IMR-90 (cell line): ENCODE data around the gene RGS17. TPM values are rescaled to one million over a fixed set of nuclear protein-coding genes. Genes with fewer than 3 reads are reported as not detected.

Source experiments
- ATAC-seq: fragments of 200-7000 bp; cut with Tn5 transposase; 2 replicates; pipeline ENCODE4 v1.9.1; 2020; ENCODE audit warnings: low read depth, mild to moderate bottlenecking, moderate library complexity
- BruUV-seq: library from RNA; stranded (reverse); fragments of 400-500 nt; replicated peaks from 2 replicates; lab custom pipeline; 2021; lab: Mats Ljungman, UMichigan
- CTCF ChIA-PET: fragments of 300-600 bp; formaldehyde crosslinking; extraction: SDS; loops from one replicate; lab custom pipeline; 2021; ENCODE audit warnings: antibody characterized with exemption; lab: Yijun Ruan, JAX
- POLR2A ChIA-PET: fragments of 300-600 bp; sonication (Branson Sonifier 250); formaldehyde crosslinking; loops from one replicate; lab custom pipeline; 2022; ENCODE audit warnings: antibody characterized with exemption; ENCODE audit not compliant: unreplicated experiment; lab: Charles Lee
- DNase-seq: peaks from one replicate; pipeline ENCODE4 v3.0.0; 2013
- H2AFZ ChIP-seq: replicated peaks from 2 replicates; pipeline ENCODE3; 2013; ENCODE audit warnings: low read length, mild to moderate bottlenecking; ENCODE audit not compliant: poor library complexity
- H2AK5ac ChIP-seq: 2 replicates; pipeline ENCODE4 v1.6.1; 2013; ENCODE audit warnings: low read depth, low read length, inconsistent platforms
- H2AK9ac ChIP-seq: replicated peaks from 2 replicates; pipeline ENCODE3; 2013; ENCODE audit warnings: mild to moderate bottlenecking, low read depth, low read length, moderate library complexity; ENCODE audit not compliant: poor library complexity
- H2BK120ac ChIP-seq: 2 replicates; pipeline ENCODE4 v1.6.1; 2013; ENCODE audit warnings: low read depth, low read length, inconsistent platforms
- H2BK15ac ChIP-seq: 3 replicates; pipeline ENCODE4 v1.6.1; 2013; ENCODE audit warnings: low read depth, low read length, inconsistent platforms
- H2BK20ac ChIP-seq: 2 replicates; pipeline ENCODE4 v1.6.1; 2013; ENCODE audit warnings: low read depth, mild to moderate bottlenecking, inconsistent platforms, low read length, moderate library complexity
- H2BK5ac ChIP-seq: 2 replicates; pipeline ENCODE4 v1.6.1; 2013; ENCODE audit warnings: mild to moderate bottlenecking, low read depth, low read length, inconsistent platforms; ENCODE audit not compliant: poor library complexity, severe bottlenecking
- H3K14ac ChIP-seq: replicated peaks from 2 replicates; pipeline ENCODE4 v1.6.1; 2013; ENCODE audit warnings: low read depth, low read length, inconsistent platforms
- H3K18ac ChIP-seq: 2 replicates; pipeline ENCODE4 v1.6.1; 2013; ENCODE audit warnings: low read depth, low read length, control low read depth
- H3K23ac ChIP-seq: 2 replicates; pipeline ENCODE4 v1.6.1; 2013; ENCODE audit warnings: low read depth, low read length, inconsistent platforms
- H3K27ac ChIP-seq: 2 replicates; pipeline ENCODE4 v1.5.1; 2013; ENCODE audit warnings: mild to moderate bottlenecking, control low read depth, low read length; ENCODE audit not compliant: insufficient read depth
- H3K27me3 ChIP-seq: 2 replicates; pipeline ENCODE4 v1.6.1; 2013; ENCODE audit warnings: low read length; ENCODE audit not compliant: control insufficient read depth, insufficient read depth
- H3K36me3 ChIP-seq: 2 replicates; pipeline ENCODE4 v1.6.1; 2013; ENCODE audit warnings: low read length, mixed read lengths; ENCODE audit not compliant: control insufficient read depth, insufficient read depth
- H3K4ac ChIP-seq: 2 replicates; pipeline ENCODE4 v1.6.1; 2013; ENCODE audit warnings: low read depth, low read length, inconsistent platforms
- H3K4me1 ChIP-seq: 2 replicates; pipeline ENCODE4 v1.6.1; 2013; ENCODE audit warnings: low read length, mixed read lengths; ENCODE audit not compliant: control insufficient read depth, insufficient read depth
- H3K4me2 ChIP-seq: 2 replicates; pipeline ENCODE4 v1.6.1; 2013; ENCODE audit warnings: low read depth, mild to moderate bottlenecking, control low read depth, low read length, moderate library complexity
- H3K4me3 ChIP-seq: 2 replicates; pipeline ENCODE4 v1.5.1; 2013; ENCODE audit warnings: low read depth, mild to moderate bottlenecking, control low read depth, low read length, moderate library complexity; ENCODE audit not compliant: insufficient read depth
- H3K56ac ChIP-seq: 2 replicates; pipeline ENCODE4 v1.6.1; 2013; ENCODE audit warnings: low read length, inconsistent platforms; ENCODE audit not compliant: insufficient read depth; ENCODE audit errors: extremely low read depth
- H3K79me1 ChIP-seq, 2 experiments: 2 replicates each; pipeline ENCODE4 v1.6.1; 2013; ENCODE audit warnings: low read length in 2 of 2, inconsistent platforms in 1 of 2, low read depth in 1 of 2
- H3K9ac ChIP-seq: 2 replicates; pipeline ENCODE4 v1.6.1; 2013; ENCODE audit warnings: low read depth, low read length, control low read depth
- H3K9me1 ChIP-seq: 2 replicates; pipeline ENCODE4 v1.6.1; 2013; ENCODE audit warnings: low read length, inconsistent platforms; ENCODE audit not compliant: insufficient read depth
- H3K9me3 ChIP-seq: 2 replicates; pipeline ENCODE4 v1.6.1; 2013; ENCODE audit warnings: low read length; ENCODE audit not compliant: control insufficient read depth, insufficient read depth
- H4K20me1 ChIP-seq: 2 replicates; pipeline ENCODE4 v1.6.1; 2013; ENCODE audit warnings: low read length, inconsistent platforms; ENCODE audit not compliant: insufficient read depth
- H4K5ac ChIP-seq: 2 replicates; pipeline ENCODE4 v1.6.1; 2013; ENCODE audit warnings: mild to moderate bottlenecking, low read depth, low read length, control low read depth
- H4K8ac ChIP-seq, 2 experiments: 2 replicates each; pipeline ENCODE4 v1.6.1; 2013; ENCODE audit warnings: low read depth in 2 of 2, low read length in 2 of 2, control low read depth in 1 of 2, inconsistent platforms in 1 of 2
- H4K91ac ChIP-seq: 2 replicates; pipeline ENCODE4 v1.6.1; 2013; ENCODE audit warnings: low read depth, low read length, inconsistent platforms; ENCODE audit not compliant: insufficient read depth
- BHLHE40 ChIP-seq: fragments of 150-350 bp; IDR thresholded peaks from 2 replicates; pipeline ENCODE4 v1.6.1; 2016; ENCODE audit warnings: mild to moderate bottlenecking, low read depth, low read length
- CHD1 ChIP-seq: IDR thresholded peaks from 2 replicates; pipeline ENCODE4 v1.6.1; 2012; ENCODE audit warnings: low read depth, low read length, improper control_type of control experiment
- FOS ChIP-seq: fragments of 150-350 bp; IDR thresholded peaks from 2 replicates; pipeline ENCODE4 v1.6.1; 2016; ENCODE audit warnings: low read depth, low read length
- MAZ ChIP-seq: IDR thresholded peaks from 2 replicates; pipeline ENCODE4 v1.6.1; 2012; ENCODE audit warnings: low read depth, mild to moderate bottlenecking, low read length, improper control_type of control experiment, moderate library complexity, borderline replicate concordance
- MXI1 ChIP-seq: IDR thresholded peaks from 2 replicates; pipeline ENCODE4 v1.6.1; 2012; ENCODE audit warnings: low read depth, mild to moderate bottlenecking, low read length, moderate library complexity, borderline replicate concordance
- WGBS, 2 experiments: methylation state at CpG; one replicate each; pipeline versions ENCODE4 v1.1.5 to v1.1.7; 2013; ENCODE audit warnings: missing lambda C conversion rate in 2 of 2; ENCODE audit not compliant: insufficient read length in 1 of 2; ENCODE audit errors: extremely low coverage in 2 of 2; 5-methylcytosine and 5-hydroxymethylcytosine counted together
- dilution Hi-C: fragments of 300-500 bp; cut with HindIII; formaldehyde crosslinking; loops from one replicate; pipeline ENCODE4 v1.14.3; 2018; ENCODE audit warnings: low sequenced_read_pairs; ENCODE audit not compliant: unreplicated experiment
- in situ Hi-C: fragments of 300-500 bp; cut with MboI; formaldehyde crosslinking; loops from 3 replicates; pipeline ENCODE4 v1.14.3; 2019; ENCODE audit warnings: low sequenced_read_pairs, inconsistent platforms, mixed read lengths
- intact Hi-C: fragments of 100-400 bp; cut with micrococcal nuclease; formaldehyde crosslinking; loops from 2 replicates; pipeline ENCODE4 v1.10.0; 2022
- polyA plus RNA-seq, 3 experiments: library from polyadenylated mRNA; depleted of rRNA; stranded (reverse); fragments of >200 nt; gene quantifications; 2 replicates each; pipeline ENCODE4 v1.2.3, GENCODE V29; 2012; ENCODE audit warnings: low replicate concordance in 1 of 3
- total RNA-seq: library from RNA; depleted of rRNA; stranded (reverse); fragments of >200 nt; gene quantifications from 2 replicates; pipeline ENCODE4 v1.2.3, GENCODE V29; 2012
- TF ChIP-seq, protein P1 (sequence below): fragments of 150-350 bp; IDR thresholded peaks from 2 replicates; pipeline ENCODE4 v1.6.1; 2017; ENCODE audit warnings: mild to moderate bottlenecking, antibody characterized with exemption, low read length, low read depth

RGS17 gene
- total and polyA plus RNA-seq, 2 of the 4 experiments (the other 2 are of a cell fraction), result 0.75 to 1.4 TPM

DNA sequence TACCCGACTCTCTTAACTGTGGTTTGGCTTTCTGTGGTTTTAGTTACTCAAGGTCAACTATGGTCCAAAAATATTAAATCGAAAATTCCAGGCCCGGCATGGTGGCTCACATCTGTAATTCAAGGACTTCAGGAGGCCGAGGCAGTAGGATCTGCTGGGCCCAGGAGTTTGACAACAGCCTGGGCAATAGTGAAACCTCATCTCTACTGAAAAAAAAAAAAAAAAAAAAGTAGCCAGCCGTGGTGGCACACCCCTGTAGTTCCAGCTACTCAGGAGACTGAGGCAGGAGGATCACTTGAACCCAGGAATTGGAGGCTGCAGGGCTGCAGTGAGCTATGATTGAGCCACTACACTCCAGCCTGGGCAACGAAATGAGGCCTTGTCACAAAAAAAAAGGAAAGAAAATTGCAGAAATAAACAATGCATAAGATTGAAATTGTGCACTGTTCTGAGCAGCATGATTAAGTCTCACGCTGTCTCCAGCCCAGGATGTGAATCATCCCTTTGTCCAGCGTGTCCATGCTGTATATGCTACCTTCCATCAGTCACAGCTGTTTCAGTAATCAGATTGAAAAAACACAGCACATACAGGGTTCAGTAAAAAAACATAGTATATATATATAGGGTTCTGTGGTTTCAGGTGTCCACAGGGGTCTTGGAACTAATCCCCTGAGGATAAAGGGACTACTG, 40.7 kb downstream of the RGS17 start:
- DNase-seq (peak; percentile 93), ATAC-seq (peak; percentile 72)
- Histone ChIP-seq H4K91ac (no peak overlapping the region), H2BK5ac (peak overlapping the region; percentile 42), H4K20me1 (no peaks in the 10 kb centered on the region), H3K4me1 (peaks cover 4% of the 10 kb centered on the region), H2BK120ac (peak overlapping the region; percentile 61; the same call in 1 of the 2 replicates), H3K14ac (no peak overlapping the region), H4K8ac (peak overlapping the region in 1 of 2 experiments; percentile 23; a peak in 1 of 4 replicates), H2BK15ac (no peak overlapping the region), H3K9me3 (no peaks in the 10 kb centered on the region), H2AK9ac (no peak overlapping the region), H2AK5ac (no peak overlapping the region), H3K9ac (no peak overlapping the region), H3K4ac (peak overlapping the region; percentile 35; the same call in 1 of the 2 replicates), H3K4me2 (no peak overlapping the region), H2BK20ac (no peak overlapping the region), H3K79me1 (no peaks in the 10 kb centered on the region), H3K27me3 (no peaks in the 10 kb centered on the region), H2AFZ (peak overlapping the region; percentile 65), H3K9me1 (no peaks in the 10 kb centered on the region), H3K27ac (peak overlapping the region; percentile 28), H3K4me3 (no peak overlapping the region), H3K18ac (no peak overlapping the region), H3K36me3 (no peaks in the 10 kb centered on the region), H4K5ac (no peak overlapping the region), H3K23ac (no peak overlapping the region), H3K56ac (no peak overlapping the region)
- CTCF ChIA-PET, result interaction anchor here (0.6 to 0.7 kb wide), 3 partner anchors 15 to 953 kb away, joined by 3 to 7 read pairs (median 4); no protein-coding TSS in a partner anchor
- POLR2A ChIA-PET, result no interaction called here
- dilution Hi-C loops (no loop called here), in situ Hi-C loops (no loop called here), intact Hi-C loops (no loop called here)
- 50% methylated on average over 2 of the region's 8 CpGs; no CpG with 5 or more reads in 1 of the 2 experiments for WGBS, 2 experiments
- TF ChIP-seq FOS (peak; percentile 54), CHD1 (no peak), MAZ (no peak), MXI1 (0 out of 2 replicates have a peak, but pooled peaks have one; percentile 33), BHLHE40 (no peak)
- TF ChIP-seq, protein P1, sequence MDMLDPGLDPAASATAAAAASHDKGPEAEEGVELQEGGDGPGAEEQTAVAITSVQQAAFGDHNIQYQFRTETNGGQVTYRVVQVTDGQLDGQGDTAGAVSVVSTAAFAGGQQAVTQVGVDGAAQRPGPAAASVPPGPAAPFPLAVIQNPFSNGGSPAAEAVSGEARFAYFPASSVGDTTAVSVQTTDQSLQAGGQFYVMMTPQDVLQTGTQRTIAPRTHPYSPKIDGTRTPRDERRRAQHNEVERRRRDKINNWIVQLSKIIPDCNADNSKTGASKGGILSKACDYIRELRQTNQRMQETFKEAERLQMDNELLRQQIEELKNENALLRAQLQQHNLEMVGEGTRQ, result no peak
- BruUV-seq, result no TSS peak
